Measurements from ENCODE around the gene TTC16.
A peak's percentile ranks its signal among the peaks of the same experiment; 100 is the strongest.

The TTC16 gene

GRCh38 chr9:127721391-127721821 is 5.5 kb downstream of the TTC16 start:
- no peak for DNase-seq

- no peak for DNase-seq
Measured at GRCh38 chr9:127722055-127722745, 6.3 kb downstream of the TTC16 start.

DNA sequence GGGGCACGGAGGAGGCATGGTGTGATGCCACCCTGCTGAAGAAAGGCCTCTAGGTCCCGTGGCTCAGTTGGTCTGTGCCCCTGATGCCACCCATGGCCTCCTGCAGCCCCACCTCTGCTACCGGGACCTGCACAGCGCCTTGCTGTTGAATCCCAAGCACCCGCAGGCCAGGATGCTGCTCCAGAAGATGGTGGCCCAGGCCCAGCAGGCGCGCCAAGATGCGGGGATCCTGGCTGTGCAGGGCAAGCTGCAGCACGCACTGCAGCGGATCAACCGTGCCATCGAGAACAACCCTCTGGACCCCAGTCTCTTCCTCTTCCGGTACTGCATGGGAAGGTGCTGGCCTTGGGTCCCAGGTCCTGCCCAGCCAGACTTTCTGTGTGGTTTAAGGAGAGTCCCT is 7.1 kb downstream of the TTC16 start:
- DNase-seq: no peak

DNA sequence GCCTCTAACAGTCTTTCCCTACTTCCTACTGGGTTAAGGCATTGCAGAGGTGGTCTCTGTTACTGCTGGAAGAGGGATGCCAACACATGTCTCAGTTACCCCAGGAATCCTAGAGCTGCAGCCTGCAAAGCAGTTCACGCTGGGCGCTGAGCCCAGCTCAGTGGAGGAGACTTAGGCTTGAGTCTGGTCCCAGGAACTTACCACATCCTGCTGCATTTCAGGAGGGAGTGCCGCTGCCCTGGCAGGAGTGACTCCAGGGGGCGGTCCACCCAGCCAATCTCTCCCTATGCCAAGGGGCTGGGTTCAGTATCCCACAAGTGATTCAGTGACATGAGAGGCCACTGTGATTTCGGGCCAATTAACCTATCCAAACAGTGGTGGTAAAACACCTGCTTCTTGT is 7.6 kb downstream of the TTC16 start:
- no peak for DNase-seq

GRCh38 chr9:127724012-127724411 is 8.1 kb downstream of the TTC16 start:
- no peak for DNase-seq

- DNase-seq: no peak
Measured at GRCh38 chr9:127726871-127727270, 11.0 kb downstream of the TTC16 start.

- DNase-seq: no peak
Measured at GRCh38 chr9:127728808-127729207, 12.9 kb downstream of the TTC16 start.

- no peak for DNase-seq
Measured at GRCh38 chr9:127729522-127730256, 13.8 kb downstream of the TTC16 start.

GRCh38 chr9:127730262-127730661 is 14.4 kb downstream of the TTC16 start:
- DNase-seq: no peak

- DNase-seq: no peak
Measured at GRCh38 chr9:127730799-127731410, 15.0 kb downstream of the TTC16 start.

DNA sequence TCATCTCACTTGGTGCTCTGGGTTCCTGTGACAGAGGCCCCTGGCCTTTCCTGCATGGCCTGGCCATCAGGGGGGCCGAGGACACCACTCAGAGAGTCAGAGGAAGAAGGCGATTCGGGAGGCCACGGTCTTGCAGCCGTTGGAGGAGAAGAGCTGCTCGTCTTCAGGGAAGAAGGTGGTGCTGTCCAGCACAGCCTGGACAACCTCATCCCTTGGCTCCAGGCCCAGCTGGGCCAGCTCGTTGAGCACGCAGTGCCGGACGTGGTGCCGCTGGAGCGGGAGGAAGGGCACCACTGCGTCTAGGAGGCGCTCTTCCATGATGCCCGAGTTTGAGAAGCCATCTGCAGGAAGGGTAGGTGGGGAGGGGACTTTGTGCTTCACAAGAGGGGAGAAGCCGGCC is 16.1 kb downstream of the TTC16 start:
- no peak for DNase-seq

GRCh38 chr9:127732444-127732843 is 16.6 kb downstream of the TTC16 start:
- DNase-seq: no peak

DNA sequence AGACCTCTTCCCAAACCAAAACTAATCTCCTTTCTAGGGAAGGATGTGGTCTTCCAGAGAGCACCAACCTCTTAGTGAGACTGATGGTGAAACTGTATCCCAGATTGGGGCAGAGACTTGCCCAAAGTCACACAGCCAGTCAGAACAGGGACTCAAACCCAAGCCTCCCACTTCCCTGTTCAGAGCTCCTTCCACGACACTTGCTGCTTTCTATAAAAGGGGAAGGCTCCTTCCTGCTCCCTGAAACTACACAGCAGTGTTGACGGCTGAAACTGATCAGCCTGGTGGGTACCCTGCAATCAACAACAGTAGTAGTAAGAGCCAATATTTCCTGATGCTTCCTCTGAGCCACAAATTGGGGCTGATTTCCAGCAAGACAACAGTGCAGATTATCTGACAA is 17.7 kb downstream of the TTC16 start:
- no peak for DNase-seq

GRCh38 chr9:127734247-127734746 is 18.4 kb downstream of the TTC16 start:
- DNase-seq: no peak

- DNase-seq: peak; percentile 94
Measured at GRCh38 chr9:127734747-127735529, 19.1 kb downstream of the TTC16 start, which contains the start of gene TOR2A. TSS of gene TOR2A (minus strand) at chr9:127735294. CDS start at chr9:127735270, 24 bp downstream.

DNA sequence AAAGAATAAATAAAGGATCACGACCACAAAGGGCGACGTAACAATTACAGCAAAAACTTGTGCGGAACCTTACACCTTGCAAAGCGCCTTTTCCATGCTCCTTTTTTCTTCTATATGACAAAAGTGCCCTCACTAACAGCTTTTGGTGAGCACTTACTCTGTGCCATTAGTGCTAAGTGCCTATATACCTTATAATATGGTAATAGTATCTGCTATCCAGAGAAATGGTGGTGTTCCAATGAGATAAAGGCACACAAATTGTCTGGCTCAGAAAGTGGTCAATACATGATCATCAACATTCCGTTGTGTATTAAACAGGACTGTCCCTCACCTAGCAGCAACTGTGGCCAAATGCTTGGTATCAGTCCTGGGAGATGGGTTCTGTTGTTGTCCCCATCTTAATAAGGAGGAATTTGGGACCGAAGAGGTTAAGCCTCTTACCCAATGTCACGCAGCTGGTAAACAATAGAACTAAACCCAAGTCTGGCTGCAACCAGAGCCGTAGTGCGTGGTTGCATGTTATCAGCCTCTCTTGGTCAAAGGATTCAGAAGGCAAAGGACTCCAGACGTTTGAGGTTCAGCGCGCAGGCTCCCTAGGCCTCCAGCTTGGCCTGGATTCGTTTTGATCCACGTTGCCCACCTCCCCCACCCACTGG is 19.8 kb downstream of the TTC16 start:
- DNase-seq: no peak

DNA sequence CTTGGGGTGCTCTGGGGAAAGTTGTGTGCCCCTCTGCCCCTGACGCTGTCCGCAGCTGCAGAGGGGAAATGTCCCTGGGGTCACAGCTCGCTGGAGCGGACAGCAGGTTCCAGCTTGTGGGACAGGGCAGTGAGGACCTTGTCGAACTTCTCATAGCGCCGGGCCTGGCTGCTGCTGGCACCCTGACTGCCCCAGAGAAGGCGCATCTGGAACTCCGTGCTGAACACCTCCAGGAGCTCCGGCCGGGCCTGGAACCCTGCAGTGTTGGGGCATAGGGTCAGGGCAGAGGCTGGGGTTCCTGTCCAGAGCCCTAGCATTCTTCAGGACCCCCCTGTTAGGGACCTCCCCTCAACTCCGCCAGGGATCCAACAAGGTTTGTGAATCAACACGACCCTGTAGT is 22.8 kb downstream of the TTC16 start:
- DNase-seq: no peak

DNA sequence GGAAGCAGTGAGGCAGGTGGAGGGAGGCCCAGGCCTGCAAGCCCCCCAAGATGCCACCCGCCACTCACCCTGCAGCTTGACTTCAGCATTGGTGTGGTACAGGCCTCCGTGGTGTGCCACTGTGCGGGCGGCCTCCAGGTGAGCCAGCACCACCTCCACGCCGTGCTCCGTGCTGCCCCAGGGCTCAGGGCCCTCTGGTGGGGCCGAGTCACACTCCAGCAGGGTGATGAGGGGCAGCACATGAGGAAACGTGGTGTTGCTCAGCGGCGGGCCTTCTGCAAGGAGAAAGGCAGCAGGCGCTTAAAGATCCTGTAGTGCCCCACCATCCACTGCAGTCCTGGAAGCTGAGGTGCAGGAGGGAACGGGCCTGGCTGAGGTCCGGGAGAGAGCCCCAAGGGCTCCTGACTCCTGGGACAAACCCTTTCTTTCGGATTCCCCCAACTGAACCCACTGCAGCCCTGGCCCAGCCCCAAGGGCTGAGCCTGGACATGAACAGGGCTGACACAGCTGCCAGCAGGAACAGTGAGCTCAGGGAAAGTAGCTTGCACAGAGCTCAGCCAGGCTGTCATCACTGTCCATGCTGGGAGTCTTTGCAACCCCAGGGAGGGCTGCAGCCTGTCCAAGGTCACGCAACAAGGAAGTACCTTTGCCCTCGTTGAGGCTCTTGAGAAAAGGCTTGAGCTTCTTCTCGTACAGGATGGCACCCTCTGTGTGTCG is 23.9 kb downstream of the TTC16 start:
- DNase-seq: no peak

DNA sequence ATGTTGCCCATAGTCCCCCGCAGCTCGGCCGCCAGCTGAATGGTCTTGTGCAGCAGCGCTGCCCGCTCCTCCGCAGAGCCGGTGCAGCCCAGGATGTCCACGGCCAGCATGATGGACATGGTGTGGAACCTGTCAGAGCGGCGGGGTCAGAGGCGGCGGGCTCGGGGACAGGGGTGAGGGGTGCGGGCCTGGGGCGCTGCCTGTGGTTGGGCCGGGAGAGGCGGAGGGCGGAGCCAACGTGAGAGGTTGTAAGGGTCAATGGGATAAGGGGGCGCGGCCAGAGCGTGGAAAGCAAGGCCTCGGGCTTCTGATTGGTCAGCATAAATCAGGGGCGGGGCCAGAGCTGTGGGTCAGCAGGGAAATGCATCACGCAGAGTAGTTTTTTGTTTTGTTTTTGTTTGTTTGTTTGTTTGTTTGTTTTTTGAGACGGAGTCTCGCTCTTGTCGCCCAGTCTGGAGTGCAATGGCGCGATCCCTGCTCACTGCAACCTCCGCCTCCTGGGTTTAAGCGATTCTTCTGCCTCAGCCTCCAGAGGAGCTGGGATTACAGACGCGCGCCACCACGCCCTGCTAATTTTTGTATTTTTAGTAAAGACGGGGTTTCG is 26.1 kb downstream of the TTC16 start:
- DNase-seq: no peak

DNA sequence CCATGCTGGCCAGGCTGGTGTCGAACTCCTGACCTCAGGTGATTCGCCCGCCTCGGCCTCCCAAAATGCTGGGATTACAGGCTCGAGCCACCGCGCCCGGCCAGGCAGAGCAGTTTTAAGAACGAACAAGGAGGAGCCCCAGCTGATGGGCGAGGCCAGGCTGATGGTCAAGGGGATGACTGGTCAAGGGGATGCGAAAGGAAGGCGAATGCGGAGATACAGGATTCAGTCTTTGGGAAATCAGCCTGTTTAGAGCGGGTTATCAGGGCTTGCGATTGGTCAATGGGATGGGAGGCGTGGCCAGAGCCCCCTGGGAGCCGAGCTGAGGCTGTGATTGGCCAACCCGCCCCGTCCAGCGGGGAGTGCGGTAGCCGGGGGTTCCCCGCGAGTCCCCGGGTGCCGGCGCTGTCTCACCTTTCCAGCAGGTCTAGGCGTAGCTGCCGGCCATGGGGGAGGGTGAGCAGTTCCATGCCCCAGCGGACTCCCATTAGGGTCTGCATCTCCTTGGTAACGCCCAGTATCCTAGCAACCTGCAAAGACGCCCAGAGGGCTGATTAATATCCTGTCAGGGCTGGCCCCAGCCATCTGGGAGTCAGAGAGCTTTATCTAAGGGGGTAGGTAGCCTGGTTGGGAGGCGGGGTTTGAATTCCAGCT is 26.7 kb downstream of the TTC16 start:
- peak; percentile 50 for DNase-seq

Measured in NCI-H1105 treated with DMSO at 0.1 percent for 48 hours (cell line).